Caco-2 (cell line): Measurements from ENCODE around the gene AUTS2. TPM values are rescaled to one million over a fixed set of nuclear protein-coding genes. Genes with fewer than 3 reads are reported as not detected.

ENCODE experiments used
- BruUV-seq: library from RNA; stranded (reverse); fragments of 400-500 nt; replicated peaks from 2 replicates; lab custom pipeline; 2021; lab: Mats Ljungman, UMichigan
- CTCF ChIA-PET: fragments of 300-600 bp; sonication (Branson Sonifier 250); formaldehyde crosslinking; loops from one replicate; lab custom pipeline; 2022; ENCODE audit warnings: antibody characterized with exemption; lab: Charles Lee
- POLR2A ChIA-PET: fragments of 300-600 bp; sonication (Branson Sonifier 250); formaldehyde crosslinking; loops from one replicate; lab custom pipeline; 2022; ENCODE audit warnings: antibody characterized with exemption; lab: Charles Lee
- DNase-seq, 2 experiments: peaks; one replicate each; pipeline versions ENCODE4 v3.0.0 to v3.0.0-alpha.2; 2020 to 2022
- H3K27me3 ChIP-seq: replicated peaks from 2 replicates; pipeline ENCODE4 v1.6.0; 2011; ENCODE audit warnings: low read length; ENCODE audit not compliant: control insufficient read depth, insufficient read depth
- H3K36me3 ChIP-seq: 2 replicates; pipeline ENCODE4 v1.5.1; 2011; ENCODE audit warnings: low read length; ENCODE audit not compliant: control insufficient read depth, insufficient read depth
- H3K4me1 ChIP-seq: fragments of 250-450 bp; sonication (Bioruptor Pico); 2 replicates; pipeline ENCODE4 v1.5.1; 2020; ENCODE audit warnings: mild to moderate bottlenecking
- H3K4me3 ChIP-seq: 2 replicates; pipeline ENCODE4 v1.5.1; 2011; ENCODE audit warnings: low read depth, mild to moderate bottlenecking, control low read depth, low read length
- H3K9me3 ChIP-seq: fragments of 250-450 bp; sonication (Bioruptor Pico); 2 replicates; pipeline ENCODE4 v1.5.1; 2020; ENCODE audit warnings: mild to moderate bottlenecking, moderate library complexity
- H3K27ac Mint-ChIP-seq: one replicate; pipeline ENCODE4 v1.8.0; 2022; ENCODE audit warnings: mixed read lengths; ENCODE audit not compliant: unreplicated experiment
- H3K27me3 Mint-ChIP-seq: one replicate; pipeline ENCODE4 v1.8.0; 2022; ENCODE audit warnings: mixed read lengths; ENCODE audit not compliant: insufficient read depth, unreplicated experiment
- H3K36me3 Mint-ChIP-seq: one replicate; pipeline ENCODE4 v1.8.0; 2022; ENCODE audit warnings: mild to moderate bottlenecking, mixed read lengths; ENCODE audit not compliant: insufficient read depth, unreplicated experiment
- H3K4me1 Mint-ChIP-seq: one replicate; pipeline ENCODE4 v1.8.0; 2022; ENCODE audit warnings: low read depth, mixed read lengths; ENCODE audit not compliant: unreplicated experiment
- H3K4me3 Mint-ChIP-seq: one replicate; pipeline ENCODE4 v1.8.0; 2022; ENCODE audit warnings: mild to moderate bottlenecking, moderate library complexity, mixed read lengths; ENCODE audit not compliant: unreplicated experiment
- H3K9me3 Mint-ChIP-seq: one replicate; pipeline ENCODE4 v1.8.0; 2022; ENCODE audit warnings: mixed read lengths; ENCODE audit not compliant: unreplicated experiment
- intact Hi-C: fragments of 100-400 bp; cut with micrococcal nuclease; formaldehyde crosslinking; loops from one replicate; pipeline ENCODE4 v1.10.0; 2022; ENCODE audit not compliant: unreplicated experiment
- total RNA-seq: library from RNA; stranded (reverse); gene quantifications from 2 replicates; pipeline ENCODE4 v1.2.3, GENCODE V29; 2022
- TF ChIP-seq, protein P1 (sequence below), 2 experiments: fragments of 200-600 bp in 1 of 2; IDR thresholded peaks; 1 replicate in 1 of 2; 2 replicates in 1 of 2; pipeline versions ENCODE4 v1.5.1 to v1.8.0; 2011 to 2022; ENCODE audit warnings: antibody characterized with exemption in 1 of 2, control low read depth in 1 of 2, inconsistent platforms in 1 of 2, low read depth in 1 of 2, low read length in 1 of 2, mild to moderate bottlenecking in 1 of 2, moderate library complexity in 1 of 2; ENCODE audit not compliant: insufficient read depth in 1 of 2, severe bottlenecking in 1 of 2, unreplicated experiment in 1 of 2

Gene AUTS2
- total RNA-seq, 1 experiment from 2014 or later = 37.1 TPM

DNA sequence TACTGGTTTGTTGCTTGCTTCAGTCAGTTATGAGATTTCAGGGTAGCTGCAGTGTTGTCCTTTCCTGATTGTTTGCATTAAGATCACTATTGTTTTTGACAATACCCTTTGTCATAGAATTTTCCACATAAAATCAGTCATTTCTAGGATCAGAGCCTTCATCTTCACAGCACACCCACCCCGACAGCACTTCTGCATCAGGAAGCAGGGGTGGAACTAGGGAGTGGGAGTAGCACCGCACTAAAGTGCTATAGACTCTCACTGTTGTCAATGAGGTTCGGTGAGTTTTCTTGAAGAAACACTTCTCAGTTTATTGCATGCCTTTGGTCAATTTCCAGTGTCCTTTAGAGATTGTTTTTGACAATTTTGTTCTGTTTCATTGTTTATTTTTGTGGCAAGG, 632.5 kb downstream of the AUTS2 start:
- Histone ChIP-seq H3K36me3 (no peaks in the 10 kb centered on the region), H3K27me3 (no peaks in the 10 kb centered on the region), H3K9me3 (peaks cover 27% of the 10 kb centered on the region), H3K4me3 (no peak overlapping the region), H3K4me1 (peaks cover 5% of the 10 kb centered on the region; the same call in 1 of the 2 replicates)
- Mint-ChIP-seq H3K27me3 (no peaks in the 10 kb centered on the region), H3K27ac (no peak overlapping the region), H3K9me3 (peaks cover 47% of the 10 kb centered on the region), H3K36me3 (peaks cover 4% of the 10 kb centered on the region), H3K4me1 (no peaks in the 10 kb centered on the region), H3K4me3 (no peak overlapping the region)
- TF ChIP-seq, protein P1, sequence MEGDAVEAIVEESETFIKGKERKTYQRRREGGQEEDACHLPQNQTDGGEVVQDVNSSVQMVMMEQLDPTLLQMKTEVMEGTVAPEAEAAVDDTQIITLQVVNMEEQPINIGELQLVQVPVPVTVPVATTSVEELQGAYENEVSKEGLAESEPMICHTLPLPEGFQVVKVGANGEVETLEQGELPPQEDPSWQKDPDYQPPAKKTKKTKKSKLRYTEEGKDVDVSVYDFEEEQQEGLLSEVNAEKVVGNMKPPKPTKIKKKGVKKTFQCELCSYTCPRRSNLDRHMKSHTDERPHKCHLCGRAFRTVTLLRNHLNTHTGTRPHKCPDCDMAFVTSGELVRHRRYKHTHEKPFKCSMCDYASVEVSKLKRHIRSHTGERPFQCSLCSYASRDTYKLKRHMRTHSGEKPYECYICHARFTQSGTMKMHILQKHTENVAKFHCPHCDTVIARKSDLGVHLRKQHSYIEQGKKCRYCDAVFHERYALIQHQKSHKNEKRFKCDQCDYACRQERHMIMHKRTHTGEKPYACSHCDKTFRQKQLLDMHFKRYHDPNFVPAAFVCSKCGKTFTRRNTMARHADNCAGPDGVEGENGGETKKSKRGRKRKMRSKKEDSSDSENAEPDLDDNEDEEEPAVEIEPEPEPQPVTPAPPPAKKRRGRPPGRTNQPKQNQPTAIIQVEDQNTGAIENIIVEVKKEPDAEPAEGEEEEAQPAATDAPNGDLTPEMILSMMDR (IDR thresholded peaks at IDR 0.05; ENCODE audit: insufficient read depth in 1 of 2, low read depth in 1 of 2, low read length in 1 of 2, severe bottlenecking in 1 of 2, unreplicated experiment in 1 of 2) = no peak
- CTCF ChIA-PET = no interaction called here
- POLR2A ChIA-PET = no interaction called here
- intact Hi-C loops = loop anchor here (1.0 kb wide), 1 partner anchor 12 kb away; no protein-coding TSS in a partner anchor
- no peak for DNase-seq
- no TSS peak for BruUV-seq

DNA sequence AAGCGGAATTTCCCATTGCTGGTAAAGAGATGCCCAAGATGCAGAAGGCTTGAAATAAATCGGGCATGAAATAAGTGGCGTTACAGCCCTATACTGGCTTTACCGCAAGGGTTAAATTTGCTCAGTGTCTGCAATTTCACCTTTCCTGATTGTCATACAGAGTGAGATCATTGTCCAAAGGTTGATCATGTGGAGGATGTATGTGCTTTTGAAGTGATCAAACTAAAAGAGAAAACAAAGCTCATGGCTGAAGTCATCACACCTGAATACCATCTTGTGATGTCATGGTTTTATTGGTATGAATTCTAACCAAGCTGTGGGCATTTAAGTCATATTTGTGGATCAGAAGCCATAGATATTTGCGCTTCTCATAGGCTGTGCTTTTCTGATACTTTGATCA, 635.5 kb downstream of the AUTS2 start:
- Mint-ChIP-seq H3K4me3 (no peak overlapping the region), H3K27me3 (no peaks in the 10 kb centered on the region), H3K27ac (no peak overlapping the region), H3K4me1 (peaks cover 7% of the 10 kb centered on the region), H3K9me3 (peaks cover 31% of the 10 kb centered on the region), H3K36me3 (peaks cover 4% of the 10 kb centered on the region)
- POLR2A ChIA-PET = no interaction called here
- Histone ChIP-seq H3K36me3 (no peaks in the 10 kb centered on the region), H3K4me3 (no peak overlapping the region), H3K27me3 (no peaks in the 10 kb centered on the region), H3K9me3 (peaks cover 13% of the 10 kb centered on the region), H3K4me1 (peaks cover 5% of the 10 kb centered on the region; the same call in 1 of the 2 replicates)
- intact Hi-C loops = no loop called here
- BruUV-seq = no TSS peak
- TF ChIP-seq, protein P1 (IDR thresholded peaks at IDR 0.05; ENCODE audit: insufficient read depth in 1 of 2, low read depth in 1 of 2, low read length in 1 of 2, severe bottlenecking in 1 of 2, unreplicated experiment in 1 of 2) = no peak
- DNase-seq = no peak
- CTCF ChIA-PET = no interaction called here

DNA sequence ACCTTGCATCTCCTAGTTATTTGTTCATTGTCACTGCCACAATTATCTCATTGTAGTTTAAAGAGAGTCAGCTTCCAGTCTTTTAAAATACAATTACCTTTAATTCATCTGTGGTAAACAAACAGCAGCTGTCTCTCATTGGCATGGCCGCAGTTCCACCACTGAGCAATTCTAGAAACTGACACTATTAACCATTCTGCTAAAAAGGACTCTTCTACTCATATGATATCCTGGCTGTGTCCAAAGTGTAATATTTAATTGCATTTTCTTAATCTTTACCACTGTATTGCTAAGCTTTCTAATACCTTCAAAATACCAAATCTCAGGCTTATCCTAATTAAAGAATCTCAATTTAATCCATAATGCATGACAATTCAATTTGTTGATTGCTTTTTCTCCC, 639.0 kb downstream of the AUTS2 start:
- Mint-ChIP-seq H3K9me3 (peaks cover 14% of the 10 kb centered on the region), H3K36me3 (peaks cover 3% of the 10 kb centered on the region), H3K4me1 (peaks cover 7% of the 10 kb centered on the region), H3K27ac (no peak overlapping the region), H3K4me3 (no peak overlapping the region), H3K27me3 (no peaks in the 10 kb centered on the region)
- POLR2A ChIA-PET = no interaction called here
- Histone ChIP-seq H3K4me1 (peaks cover 5% of the 10 kb centered on the region; the same call in 1 of the 2 replicates), H3K36me3 (no peaks in the 10 kb centered on the region), H3K4me3 (no peak overlapping the region), H3K9me3 (no peaks in the 10 kb centered on the region), H3K27me3 (no peaks in the 10 kb centered on the region)
- intact Hi-C loops = no loop called here
- TF ChIP-seq, protein P1 (IDR thresholded peaks at IDR 0.05; ENCODE audit: insufficient read depth in 1 of 2, low read depth in 1 of 2, low read length in 1 of 2, severe bottlenecking in 1 of 2, unreplicated experiment in 1 of 2) = no peak
- no peak for DNase-seq
- no TSS peak for BruUV-seq
- CTCF ChIA-PET = no interaction called here
